ENCODE data around the gene TSPAN8.
"Not testable (repeated sequence)": the region's sequence is repeated elsewhere in the genome, so short reads cannot be mapped to it uniquely, and the experiment has no call there.

TSPAN8 gene

GRCh38 chr12:71125515-71125914 is 32.3 kb downstream of the TSPAN8 start:
- DNase-seq, result no peak

- DNase-seq, result no peak
Observed at GRCh38 chr12:71124835-71125460, 32.9 kb downstream of the TSPAN8 start.

GRCh38 chr12:71113148-71113547 is 44.7 kb downstream of the TSPAN8 start:
- DNase-seq, result not testable (repeated sequence)

DNA sequence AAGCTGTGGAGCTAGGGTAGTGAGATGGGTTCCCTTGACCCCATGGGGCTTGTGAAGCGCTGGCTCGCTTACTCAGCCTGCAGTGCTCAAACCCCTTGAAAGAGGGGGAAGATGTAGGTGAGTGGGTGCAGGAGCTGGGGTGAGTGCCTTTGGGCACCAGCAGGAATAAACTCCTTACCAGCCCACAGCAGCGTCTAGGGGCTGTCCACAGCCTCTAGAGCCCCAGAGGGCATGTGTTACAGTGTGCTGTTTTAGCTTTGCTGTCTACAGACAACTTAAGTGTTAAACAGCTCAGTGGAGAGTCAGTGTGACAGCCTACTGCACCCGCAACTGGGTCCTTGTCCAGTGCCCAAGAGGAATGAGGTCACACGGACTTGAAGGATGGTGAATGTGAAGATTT is 48.0 kb downstream of the TSPAN8 start:
- DNase-seq, result no peak

DNA sequence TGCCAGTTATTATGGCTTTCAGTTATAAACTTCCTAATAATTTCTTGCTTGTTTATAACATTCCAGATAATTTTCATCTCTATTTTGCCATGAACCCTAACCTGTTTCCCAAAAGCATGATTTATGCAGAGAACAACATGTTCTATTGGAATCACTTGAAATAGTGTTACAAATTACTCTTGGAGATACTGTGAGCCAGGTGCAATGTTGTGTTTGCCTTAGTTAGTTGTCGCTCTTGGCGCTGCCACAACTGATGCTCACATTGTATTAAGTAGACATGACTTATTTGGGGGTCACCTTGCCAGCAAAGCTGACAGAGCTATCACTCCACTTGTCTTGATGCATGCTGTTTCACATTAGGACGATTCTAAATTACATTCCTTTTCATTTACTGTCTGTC is 49.4 kb downstream of the TSPAN8 start:
- no peak for DNase-seq

DNA sequence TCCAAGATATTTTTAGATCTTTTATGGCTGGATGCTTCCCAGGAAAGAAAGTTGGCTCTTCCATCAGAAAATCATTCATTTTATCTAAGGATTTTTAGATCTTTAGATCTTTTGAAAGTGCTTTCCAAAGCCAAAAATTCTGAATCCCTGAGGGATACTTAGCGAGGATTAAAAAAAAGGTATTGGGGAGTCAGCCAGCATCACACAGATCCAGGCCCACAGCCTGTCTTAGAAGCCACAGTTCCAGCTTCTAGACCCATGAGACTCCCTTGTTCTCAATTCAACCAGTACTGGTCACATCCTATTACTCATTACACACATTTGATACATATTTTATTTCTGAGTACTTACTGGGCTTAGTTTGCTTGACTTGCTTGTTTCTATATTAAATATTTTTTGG is 49.9 kb downstream of the TSPAN8 start:
- no peak for DNase-seq

- no peak for DNase-seq
Observed at GRCh38 chr12:71105956-71106355, 51.8 kb downstream of the TSPAN8 start.

DNA sequence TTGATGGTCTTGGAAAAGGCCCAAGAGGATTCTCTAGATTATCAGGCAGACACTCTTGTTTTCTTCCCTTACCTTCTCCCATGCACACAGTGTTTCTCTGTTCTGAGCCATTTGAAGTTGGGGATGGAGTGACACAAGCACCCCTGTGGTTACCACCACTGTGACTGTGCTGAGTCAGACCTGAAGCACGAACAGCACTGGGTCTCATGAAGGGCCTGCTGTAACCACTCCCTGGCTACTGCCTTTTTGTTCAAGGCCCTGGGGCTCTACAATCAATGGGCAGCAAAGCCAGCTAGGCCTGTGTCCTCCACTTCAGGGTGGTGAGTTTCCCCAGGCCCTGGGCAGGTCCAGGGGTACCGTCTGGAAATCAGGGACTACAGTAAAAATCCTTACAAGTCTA is 65.5 kb downstream of the TSPAN8 start:
- no peak for DNase-seq

DNA sequence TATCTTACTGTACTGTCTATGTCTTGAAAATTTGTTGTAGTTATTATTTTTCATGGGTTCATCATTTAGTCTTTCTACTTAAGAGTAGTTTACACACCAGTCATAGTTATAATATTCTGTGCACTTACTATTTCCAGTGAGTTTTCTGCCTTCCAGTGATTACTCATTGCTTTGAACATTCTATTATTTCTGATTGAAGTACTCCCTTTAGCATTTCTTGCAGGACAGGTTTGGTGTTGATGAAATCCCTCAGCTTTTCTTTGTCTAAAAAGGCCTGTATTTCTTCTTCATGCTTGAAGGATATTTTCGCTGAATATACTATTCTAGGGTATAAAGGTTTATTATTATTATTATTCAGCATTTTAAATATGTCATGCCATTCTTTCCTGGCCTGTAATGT is 66.8 kb downstream of the TSPAN8 start:
- DNase-seq, result no peak

DNA sequence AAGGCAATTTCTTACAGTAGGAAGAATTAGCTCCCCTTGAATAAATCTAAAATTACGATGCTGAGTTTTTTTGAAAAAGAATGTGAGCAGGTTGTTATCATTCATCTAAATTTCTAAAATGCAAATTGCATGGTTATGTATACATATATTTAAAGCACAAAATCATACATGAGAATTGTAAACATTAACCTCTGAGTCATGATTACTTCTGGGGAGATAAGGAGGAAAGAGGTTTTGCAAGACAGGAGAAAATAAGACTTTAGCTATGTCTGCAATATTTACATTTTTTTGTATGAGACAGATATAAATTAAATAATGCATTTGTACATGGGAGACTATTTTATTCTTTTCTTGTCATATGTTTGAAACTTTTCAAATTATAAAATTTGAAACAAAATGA is 72.2 kb downstream of the TSPAN8 start:
- no peak for DNase-seq

DNA sequence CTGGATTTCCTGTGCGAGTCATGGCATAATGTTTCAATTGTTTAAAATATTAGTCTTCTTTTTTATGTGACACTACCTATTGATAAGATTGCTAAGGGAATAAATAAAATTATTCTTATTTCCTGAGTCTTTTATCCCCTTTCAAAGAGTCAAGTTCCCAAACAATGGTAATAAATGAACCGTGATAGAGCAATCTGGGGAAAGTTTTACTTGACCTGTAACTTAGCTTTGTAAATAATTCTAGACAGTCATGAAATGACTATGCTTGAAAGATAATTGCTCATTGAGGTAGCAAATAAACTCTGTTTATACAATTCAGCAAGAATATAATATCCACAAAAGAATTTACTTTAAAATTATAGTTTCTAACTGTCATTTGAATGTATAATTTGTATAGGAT is 82.1 kb downstream of the TSPAN8 start:
- no peak for DNase-seq
